ENCODE results near the gene DEGS1. TPM values are rescaled to one million over a fixed set of nuclear protein-coding genes. Genes with fewer than 3 reads are reported as not detected.

DEGS1 gene
- total and polyA plus RNA-seq, 5 donors: 69.3 to 83.9 (median 74.9) TPM

GRCh38 chr1:224217655-224218623 lies 34.9 kb downstream of the DEGS1 start:
- Histone ChIP-seq H3K27me3 (ENCODE audit: control insufficient read depth, insufficient read depth) (no peaks in the 10 kb centered on the region), H3K27ac (ENCODE audit: low read length) (no peak overlapping the region), H3K4me3 (ENCODE audit: low read length) (no peak overlapping the region), H3K4me1 (ENCODE audit: control insufficient read depth, insufficient read depth, low read length) (peaks cover 3% of the 10 kb centered on the region), H3K9me3 (ENCODE audit: control insufficient read depth, low read length) (no peaks in the 10 kb centered on the region)
- WGBS: 78% methylated on average over 11 of the region's 11 CpGs
- intact Hi-C loops (cut with DNase I): no loop called here
- DNase-seq: no peak
- ATAC-seq: no peak

GRCh38 chr1:224219011-224219611 lies 36.1 kb downstream of the DEGS1 start:
- ATAC-seq: no peak
- Histone ChIP-seq H3K27ac (ENCODE audit: low read length) (no peak overlapping the region), H3K27me3 (ENCODE audit: control insufficient read depth, insufficient read depth) (no peaks in the 10 kb centered on the region), H3K4me3 (ENCODE audit: low read length) (no peak overlapping the region), H3K4me1 (ENCODE audit: control insufficient read depth, insufficient read depth, low read length) (no peaks in the 10 kb centered on the region), H3K9me3 (ENCODE audit: control insufficient read depth, low read length) (no peaks in the 10 kb centered on the region)
- intact Hi-C loops (cut with DNase I): no loop called here
- no peak for DNase-seq
- WGBS: 93% methylated on average over 5 of the region's 5 CpGs

DNA sequence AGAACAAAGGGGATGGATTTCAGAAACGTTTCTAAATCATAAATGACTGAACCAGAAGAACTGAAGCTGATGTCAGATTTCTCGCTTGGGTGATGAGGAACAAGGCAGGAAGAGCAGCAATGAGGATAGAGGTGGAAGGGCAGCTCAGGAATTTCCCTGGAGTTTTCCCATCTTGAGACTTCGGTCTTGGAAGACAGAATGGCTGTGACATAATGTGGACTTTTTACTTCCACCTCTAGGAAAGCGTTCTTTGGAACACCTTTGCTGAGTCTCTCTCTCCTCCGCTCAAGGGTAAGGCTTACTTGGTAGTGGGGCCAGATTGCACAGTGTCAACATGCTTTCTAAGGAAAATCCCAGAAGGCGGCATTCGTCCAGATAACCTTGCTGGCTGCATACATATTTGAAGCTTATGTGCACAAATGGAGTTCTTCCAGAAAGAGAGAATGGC lies 36.6 kb downstream of the DEGS1 start:
- WGBS: 60% methylated on average over 7 of the region's 7 CpGs
- Histone ChIP-seq H3K9me3 (ENCODE audit: control insufficient read depth, low read length) (no peaks in the 10 kb centered on the region), H3K27ac (ENCODE audit: low read length) (no peak overlapping the region), H3K4me3 (ENCODE audit: low read length) (no peak overlapping the region), H3K4me1 (ENCODE audit: control insufficient read depth, insufficient read depth, low read length) (no peaks in the 10 kb centered on the region), H3K27me3 (ENCODE audit: control insufficient read depth, insufficient read depth) (no peaks in the 10 kb centered on the region)
- DNase-seq (no peak), ATAC-seq (no peak)
- intact Hi-C loops (cut with DNase I): no loop called here

DNA sequence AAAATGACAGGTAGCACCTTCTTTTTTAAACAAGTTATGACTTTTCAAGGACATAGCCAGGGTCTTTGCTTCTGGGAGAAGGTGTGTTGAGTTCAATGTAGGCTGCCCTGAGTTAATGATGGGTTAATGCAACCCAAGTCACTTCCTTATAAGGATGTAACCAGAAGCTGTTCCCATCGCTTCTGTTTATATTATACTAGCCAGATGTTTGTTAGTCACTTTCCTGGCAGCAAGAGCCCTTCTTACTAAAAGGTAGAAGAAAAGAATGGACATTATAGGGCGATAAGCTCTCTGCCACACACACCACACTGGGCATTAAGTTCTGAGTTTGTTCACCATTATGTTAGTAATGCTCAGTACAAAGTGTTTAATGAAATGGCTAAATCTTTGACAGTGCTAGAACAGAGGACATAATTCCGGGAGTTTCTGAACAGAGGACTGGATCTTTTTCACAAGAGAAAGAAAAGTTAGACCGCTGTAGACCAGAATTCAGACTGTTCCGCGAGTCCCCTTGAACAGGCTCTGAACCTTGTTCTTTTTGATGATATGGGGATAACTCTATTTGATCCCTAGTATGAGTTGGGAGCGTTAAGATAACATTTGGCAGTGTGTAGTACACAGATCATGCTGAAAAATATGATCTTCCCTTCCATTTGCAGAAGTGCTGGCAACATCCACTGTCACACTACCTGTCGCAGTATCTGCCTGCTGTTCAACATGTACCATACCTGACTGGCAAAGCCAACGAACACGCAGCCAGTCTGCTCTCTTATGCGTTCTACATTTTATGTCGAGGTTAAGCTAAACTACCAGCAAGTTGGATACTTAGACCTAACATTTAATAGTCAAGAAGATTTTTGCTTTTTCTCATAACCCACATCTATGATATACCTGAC lies 41.0 kb downstream of the DEGS1 start:
- WGBS: 72% methylated on average over 12 of the region's 12 CpGs
- Histone ChIP-seq H3K27me3 (ENCODE audit: control insufficient read depth, insufficient read depth) (no peaks in the 10 kb centered on the region), H3K4me3 (ENCODE audit: low read length) (no peak overlapping the region), H3K4me1 (ENCODE audit: control insufficient read depth, insufficient read depth, low read length) (no peaks in the 10 kb centered on the region), H3K9me3 (ENCODE audit: control insufficient read depth, low read length) (no peaks in the 10 kb centered on the region), H3K27ac (ENCODE audit: low read length) (no peak overlapping the region)
- DNase-seq (no peak), ATAC-seq (peak; percentile 16 to 39)
- intact Hi-C loops (cut with DNase I): no loop called here

DNA sequence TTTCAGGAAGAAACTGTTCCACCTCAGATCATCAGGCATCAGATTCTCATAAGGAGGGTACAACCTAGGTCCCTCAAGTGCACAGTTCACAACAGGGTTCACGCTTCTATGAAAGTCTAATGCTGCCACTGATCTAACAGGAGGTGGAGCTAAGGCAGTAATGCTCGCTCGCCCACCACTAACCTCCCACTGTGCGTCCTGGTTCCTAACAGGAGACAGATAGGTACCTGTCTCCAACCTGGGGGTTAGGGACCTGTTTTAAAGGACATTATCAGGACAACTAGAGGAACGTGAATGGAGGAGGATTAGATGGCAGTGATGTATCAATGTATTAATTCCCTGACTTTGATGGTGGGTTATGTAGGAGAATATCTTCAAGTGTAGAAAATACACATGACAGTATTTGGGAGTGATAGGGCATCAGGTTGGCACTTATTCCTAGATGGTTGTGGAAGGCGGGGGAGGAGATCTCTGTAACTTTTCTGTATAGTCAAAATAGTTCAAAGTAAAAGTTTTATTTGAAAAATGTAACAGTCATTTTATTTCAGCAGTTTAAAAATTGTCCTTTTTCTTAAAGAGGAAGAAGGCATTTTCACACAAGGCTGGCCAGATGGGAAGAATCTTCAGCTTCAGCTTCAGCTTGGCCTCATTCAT lies 43.9 kb downstream of the DEGS1 start:
- no peak overlapping the region for H3K27ac ChIP-seq (ENCODE audit: low read length)
- H3K4me3 ChIP-seq (ENCODE audit: low read length): no peak overlapping the region
- no peaks in the 10 kb centered on the region for H3K27me3 ChIP-seq (ENCODE audit: control insufficient read depth, insufficient read depth)
- intact Hi-C loops (cut with DNase I): no loop called here
- 88% methylated on average over 6 of the region's 6 CpGs for WGBS
- no peaks in the 10 kb centered on the region for H3K9me3 ChIP-seq (ENCODE audit: control insufficient read depth, low read length)
- no peaks in the 10 kb centered on the region for H3K4me1 ChIP-seq (ENCODE audit: control insufficient read depth, insufficient read depth, low read length)
- ATAC-seq (no peak), DNase-seq (no peak)

DNA sequence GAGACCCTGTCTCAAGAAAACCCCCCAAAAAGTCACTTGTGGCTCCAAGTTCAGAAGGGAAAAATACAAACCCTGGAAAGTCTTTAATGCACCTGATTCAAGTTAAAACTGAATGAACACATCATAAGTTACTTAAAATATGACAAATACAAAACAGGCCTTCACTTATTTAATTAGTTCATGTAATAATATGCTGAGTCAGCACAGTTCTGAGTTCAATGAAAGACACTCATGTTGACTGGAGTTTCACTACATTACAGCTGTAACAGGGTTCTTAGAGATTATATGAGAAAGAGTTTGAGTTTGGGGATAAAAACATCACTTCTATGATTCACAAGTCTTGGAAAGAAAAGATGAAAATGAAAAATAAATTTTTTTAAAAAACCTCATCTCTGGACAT lies 51.0 kb downstream of the DEGS1 start:
- Histone ChIP-seq H3K27ac (ENCODE audit: low read length) (no peak overlapping the region), H3K27me3 (ENCODE audit: control insufficient read depth, insufficient read depth) (no peaks in the 10 kb centered on the region), H3K9me3 (ENCODE audit: control insufficient read depth, low read length) (no peaks in the 10 kb centered on the region), H3K4me3 (ENCODE audit: low read length) (no peak overlapping the region), H3K4me1 (ENCODE audit: control insufficient read depth, insufficient read depth, low read length) (no peaks in the 10 kb centered on the region)
- intact Hi-C loops (cut with DNase I): no loop called here
- no peak for DNase-seq
- no peak for ATAC-seq

GRCh38 chr1:224235813-224236493 lies 52.9 kb downstream of the DEGS1 start:
- no peaks in the 10 kb centered on the region for H3K27me3 ChIP-seq (ENCODE audit: control insufficient read depth, insufficient read depth)
- WGBS: 66% methylated on average over 2 of the region's 2 CpGs
- H3K4me1 ChIP-seq (ENCODE audit: control insufficient read depth, insufficient read depth, low read length): no peaks in the 10 kb centered on the region
- H3K27ac ChIP-seq (ENCODE audit: low read length): no peak overlapping the region
- ATAC-seq (no peak), DNase-seq (no peak)
- H3K4me3 ChIP-seq (ENCODE audit: low read length): no peak overlapping the region
- H3K9me3 ChIP-seq (ENCODE audit: control insufficient read depth, low read length): no peaks in the 10 kb centered on the region
- intact Hi-C loops (cut with DNase I): no loop called here

GRCh38 chr1:224237119-224237881 lies 54.3 kb downstream of the DEGS1 start:
- 92% methylated on average over 11 of the region's 11 CpGs for WGBS
- H3K9me3 ChIP-seq (ENCODE audit: control insufficient read depth, low read length): no peaks in the 10 kb centered on the region
- no peaks in the 10 kb centered on the region for H3K4me1 ChIP-seq (ENCODE audit: control insufficient read depth, insufficient read depth, low read length)
- intact Hi-C loops (cut with DNase I): no loop called here
- ATAC-seq (no peak), DNase-seq (no peak)
- no peak overlapping the region for H3K27ac ChIP-seq (ENCODE audit: low read length)
- H3K4me3 ChIP-seq (ENCODE audit: low read length): no peak overlapping the region
- H3K27me3 ChIP-seq (ENCODE audit: control insufficient read depth, insufficient read depth): no peaks in the 10 kb centered on the region

DNA sequence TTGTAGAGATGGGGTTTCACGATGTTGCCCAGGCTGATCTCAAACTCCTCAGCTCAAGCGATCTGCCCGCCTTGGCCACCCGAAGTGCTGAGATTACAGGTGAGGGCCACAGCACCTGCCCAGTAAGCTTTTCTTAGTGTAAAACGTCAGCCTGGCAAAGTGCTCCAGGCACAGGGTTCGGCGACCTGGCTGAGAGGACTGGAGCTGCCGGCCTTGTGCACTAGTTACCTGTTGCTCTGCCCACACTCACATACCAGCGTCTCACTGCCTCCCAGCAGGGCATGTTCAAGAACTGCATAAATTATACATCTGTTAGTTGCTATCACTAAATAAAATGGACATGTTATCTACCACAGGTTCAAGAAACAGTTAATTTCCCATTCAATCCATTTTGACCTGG lies 55.2 kb downstream of the DEGS1 start:
- ATAC-seq (no peak), DNase-seq (no peak)
- Histone ChIP-seq H3K4me1 (ENCODE audit: control insufficient read depth, insufficient read depth, low read length) (no peaks in the 10 kb centered on the region), H3K27me3 (ENCODE audit: control insufficient read depth, insufficient read depth) (no peaks in the 10 kb centered on the region), H3K9me3 (ENCODE audit: control insufficient read depth, low read length) (no peaks in the 10 kb centered on the region), H3K4me3 (ENCODE audit: low read length) (no peak overlapping the region), H3K27ac (ENCODE audit: low read length) (no peak overlapping the region)
- intact Hi-C loops (cut with DNase I): no loop called here
- WGBS: 93% methylated on average over 9 of the region's 9 CpGs

DNA sequence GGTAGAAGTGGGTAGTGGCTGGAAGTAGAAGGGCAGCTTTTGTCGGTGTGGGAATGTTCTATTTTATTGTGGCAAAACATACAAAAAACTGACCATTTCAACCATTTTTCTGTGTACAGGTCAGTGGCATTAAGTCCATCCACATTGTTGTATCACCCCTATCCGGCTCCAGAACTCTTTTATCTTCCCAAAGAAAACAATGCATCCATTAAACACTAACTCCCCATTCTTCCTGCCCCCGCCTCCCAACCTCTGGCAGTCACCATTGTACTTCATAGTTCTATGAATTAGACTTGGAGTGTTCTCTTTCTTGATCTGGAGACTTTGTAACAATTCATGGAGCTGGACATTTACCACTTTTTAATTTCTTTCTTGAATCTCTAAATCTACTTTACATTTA lies 55.7 kb downstream of the DEGS1 start:
- Histone ChIP-seq H3K9me3 (ENCODE audit: control insufficient read depth, low read length) (no peaks in the 10 kb centered on the region), H3K4me1 (ENCODE audit: control insufficient read depth, insufficient read depth, low read length) (no peaks in the 10 kb centered on the region), H3K27me3 (ENCODE audit: control insufficient read depth, insufficient read depth) (no peaks in the 10 kb centered on the region), H3K27ac (ENCODE audit: low read length) (no peak overlapping the region), H3K4me3 (ENCODE audit: low read length) (no peak overlapping the region)
- intact Hi-C loops (cut with DNase I): no loop called here
- 64% methylated on average over 3 of the region's 3 CpGs for WGBS
- no peak for ATAC-seq
- no peak for DNase-seq

Data from right cardiac atrium (tissue), 5 donors.